Activated B cell treated with CpG ODN at 0.5 μM for 24 hours (primary cell): Measurements from ENCODE around the gene LST1. TPM values are rescaled to one million over a fixed set of nuclear protein-coding genes. Genes with fewer than 3 reads are reported as not detected.

Experiments
- ATAC-seq: fragments of 200-7000 bp; cut with Tn5 transposase; one replicate; pipeline ENCODE4 v1.10.0; 2021; ENCODE audit warnings: low read depth, mild to moderate bottlenecking, moderate library complexity
- CTCF ChIA-PET: fragments of 350-600 bp; sonication (Branson Sonifier 250); formaldehyde crosslinking; loops from one replicate; lab custom pipeline; 2021; ENCODE audit warnings: antibody characterized with exemption; lab: Charles Lee
- POLR2A ChIA-PET: fragments of 350-600 bp; sonication (Branson Sonifier 250); formaldehyde crosslinking; loops from one replicate; lab custom pipeline; 2021; ENCODE audit warnings: antibody characterized with exemption; lab: Charles Lee
- DNase-seq: peaks from one replicate; pipeline ENCODE4 v3.0.0; 2022
- H3K27ac Mint-ChIP-seq: one replicate; pipeline ENCODE4 v1.8.0; 2020; ENCODE audit warnings: mixed read lengths
- H3K27me3 Mint-ChIP-seq: one replicate; pipeline ENCODE4 v1.8.0; 2021; ENCODE audit warnings: mixed read lengths
- H3K36me3 Mint-ChIP-seq: one replicate; pipeline ENCODE4 v1.8.0; 2021; ENCODE audit warnings: low read depth, mixed read lengths
- H3K4me1 Mint-ChIP-seq: one replicate; pipeline ENCODE4 v1.8.0; 2021; ENCODE audit warnings: mixed read lengths
- H3K4me3 Mint-ChIP-seq: one replicate; pipeline ENCODE4 v1.8.0; 2020; ENCODE audit warnings: mild to moderate bottlenecking, mixed read lengths
- H3K9me3 Mint-ChIP-seq: one replicate; pipeline ENCODE4 v1.8.0; 2020; ENCODE audit warnings: mixed read lengths
- CTCF ChIP-seq: fragments of 200-600 bp; IDR thresholded peaks from one replicate; pipeline ENCODE4 v1.8.0; 2022; ENCODE audit warnings: antibody characterized with exemption, mild to moderate bottlenecking
- intact Hi-C: fragments of 100-400 bp; cut with micrococcal nuclease; formaldehyde crosslinking; loops from one replicate; pipeline ENCODE4 v1.15.1; 2024
- total RNA-seq: library from RNA; stranded (reverse); gene quantifications from 2 replicates; pipeline ENCODE4 v1.2.3, GENCODE V29; 2022

LST1 gene
- total RNA-seq, 1 donor from 2014 or later: 8.4 TPM

GRCh38 chr6:31633447-31633846, 47.4 kb downstream of the LST1 start:
- DNase-seq (no peak), ATAC-seq (no peak)
- Mint-ChIP-seq H3K4me1 (no peaks in the 10 kb centered on the region), H3K36me3 (peaks cover 95% of the 10 kb centered on the region), H3K9me3 (no peaks in the 10 kb centered on the region), H3K4me3 (no peak overlapping the region), H3K27me3 (no peaks in the 10 kb centered on the region), H3K27ac (no peak overlapping the region)
- no peak for TF ChIP-seq CTCF
- ChIA-PET POLR2A (interaction anchor here (1.4 kb wide), 1 partner anchor 19 kb away, joined by 3 read pairs; the partner anchor contains the start of gene BAG6), CTCF (no interaction called here)
- intact Hi-C loops: no loop called here

- peak overlapping the region; percentile 14 for H3K27ac Mint-ChIP-seq
- DNase-seq (no peak), ATAC-seq (no peak)
- CTCF ChIA-PET: no interaction called here
- H3K4me1 Mint-ChIP-seq: no peaks in the 10 kb centered on the region
- POLR2A ChIA-PET: interaction anchor here (0.5 to 2.0 kb wide), 3 partner anchors 13 to 180 kb away, joined by 4 to 7 read pairs (median 6); partner anchors contain the start of gene BAG6
- no peaks in the 10 kb centered on the region for H3K9me3 Mint-ChIP-seq
- TF ChIP-seq CTCF: no peak
- H3K27me3 Mint-ChIP-seq: no peaks in the 10 kb centered on the region
- intact Hi-C loops: no loop called here
- no peak overlapping the region for H3K4me3 Mint-ChIP-seq
- peaks cover 94% of the 10 kb centered on the region for H3K36me3 Mint-ChIP-seq
Measured at GRCh38 chr6:31634131-31634530, 48.1 kb downstream of the LST1 start.

GRCh38 chr6:31634969-31635575, 49.0 kb downstream of the LST1 start:
- Mint-ChIP-seq H3K27ac (no peak overlapping the region), H3K9me3 (no peaks in the 10 kb centered on the region), H3K4me3 (no peak overlapping the region), H3K4me1 (no peaks in the 10 kb centered on the region), H3K36me3 (peaks cover 89% of the 10 kb centered on the region), H3K27me3 (no peaks in the 10 kb centered on the region)
- DNase-seq: no peak
- intact Hi-C loops: no loop called here
- no peak for TF ChIP-seq CTCF
- POLR2A ChIA-PET: interaction anchor here (0.5 to 2.0 kb wide), 6 partner anchors 8 to 429 kb away, joined by 4 to 7 read pairs (median 5); partner anchors contain the start of gene BAG6
- ATAC-seq: no peak
- CTCF ChIA-PET: no interaction called here

GRCh38 chr6:31636698-31637596, 50.9 kb downstream of the LST1 start:
- POLR2A ChIA-PET: interaction anchor here (0.7 to 1.7 kb wide), 2 partner anchors 16 to 146 kb away, joined by 4 read pairs; partner anchors contain the start of gene BAG6
- ATAC-seq (no peak), DNase-seq (no peak)
- Mint-ChIP-seq H3K4me3 (no peak overlapping the region), H3K36me3 (peaks cover 90% of the 10 kb centered on the region), H3K27me3 (no peaks in the 10 kb centered on the region), H3K27ac (peak overlapping the region; percentile 12), H3K9me3 (no peaks in the 10 kb centered on the region), H3K4me1 (no peaks in the 10 kb centered on the region)
- CTCF ChIA-PET: no interaction called here
- intact Hi-C loops: no loop called here
- no peak for TF ChIP-seq CTCF

Other genes starting within 250 kb of the LST1 start
- gene HLA-B, start 229.1 kb upstream of the LST1 start, total RNA-seq: 3,667 and 3,668 TPM in 2 replicates
- gene MICA, start 182.7 kb upstream of the LST1 start, total RNA-seq: 8.9 and 9.0 TPM in 2 replicates
- 17.2 and 17.6 TPM in 2 replicates for gene MICB, start 88.1 kb upstream of the LST1 start, total RNA-seq
- gene MCCD1, start 57.3 kb upstream of the LST1 start, total RNA-seq: not detected in 2 replicates
- 431 and 484 TPM in 2 replicates for gene DDX39B, start 44.3 kb upstream of the LST1 start, total RNA-seq
- gene ATP6V1G2, start 39.7 kb upstream of the LST1 start, total RNA-seq: 1.9 and 3.2 TPM in 2 replicates
- 11.7 and 16.7 TPM in 2 replicates for gene NFKBIL1, start 38.7 kb upstream of the LST1 start, total RNA-seq
- 60.4 and 66.0 TPM in 2 replicates for gene LTA, start 14.0 kb upstream of the LST1 start, total RNA-seq
- gene TNF, start 10.7 kb upstream of the LST1 start, total RNA-seq: 135 and 139 TPM in 2 replicates
- gene LTB, start 3.9 kb upstream of the LST1 start, total RNA-seq: 155 and 177 TPM in 2 replicates
- 10.0 and 11.2 TPM in 2 replicates for gene NCR3, start 6.7 kb downstream of the LST1 start, total RNA-seq
- 1.4 and 2.0 TPM in 2 replicates for gene AIF1, start 29.0 kb downstream of the LST1 start, total RNA-seq
- gene PRRC2A, start 34.4 kb downstream of the LST1 start, total RNA-seq: 246 and 283 TPM in 2 replicates
- gene BAG6, start 66.4 kb downstream of the LST1 start, total RNA-seq: 309 and 327 TPM in 2 replicates
- gene APOM, start 69.6 kb downstream of the LST1 start, total RNA-seq: 2.2 and 2.4 TPM in 2 replicates
- gene C6orf47, start 74.5 kb downstream of the LST1 start, total RNA-seq: 29.0 and 29.3 TPM in 2 replicates
- 23.0 and 24.2 TPM in 2 replicates for gene GPANK1, start 78.7 kb downstream of the LST1 start, total RNA-seq
- 190 and 191 TPM in 2 replicates for gene CSNK2B, start 79.8 kb downstream of the LST1 start, total RNA-seq
- 23.2 and 33.1 TPM in 2 replicates for gene LY6G5B, start 83.7 kb downstream of the LST1 start, total RNA-seq
- 0.29 and 0.73 TPM in 2 replicates for gene LY6G5C, start 94.8 kb downstream of the LST1 start, total RNA-seq
- gene ABHD16A, start 117.0 kb downstream of the LST1 start, total RNA-seq: 49.3 and 59.1 TPM in 2 replicates
- gene LY6G6F, start 120.6 kb downstream of the LST1 start, total RNA-seq: not detected in 2 replicates
- gene LY6G6D, start 129.1 kb downstream of the LST1 start, total RNA-seq: not detected in 2 replicates
- not detected in 2 replicates for gene LY6G6C, start 135.5 kb downstream of the LST1 start, total RNA-seq
- gene MPIG6B, start 137.1 kb downstream of the LST1 start, total RNA-seq: 0.12 TPM in 1 of 2 replicates, not detected in the other
- 30.7 and 32.5 TPM in 2 replicates for gene DDAH2, start 143.0 kb downstream of the LST1 start, total RNA-seq
- 374 and 397 TPM in 2 replicates for gene CLIC1, start 150.3 kb downstream of the LST1 start, total RNA-seq
- gene MSH5, start 153.7 kb downstream of the LST1 start, total RNA-seq: 35.4 and 47.3 TPM in 2 replicates
- 7.7 and 9.0 TPM in 2 replicates for gene SAPCD1, start 176.4 kb downstream of the LST1 start, total RNA-seq
- 1.6 and 2.9 TPM in 2 replicates for gene VWA7, start 191.1 kb downstream of the LST1 start, total RNA-seq
- gene VARS1, start 209.5 kb downstream of the LST1 start, total RNA-seq: 136 and 140 TPM in 2 replicates
- gene LSM2, start 220.7 kb downstream of the LST1 start, total RNA-seq: 61.8 and 68.6 TPM in 2 replicates
- gene HSPA1L, start 229.0 kb downstream of the LST1 start, total RNA-seq: 1.2 and 2.1 TPM in 2 replicates
- 27.1 and 28.1 TPM in 2 replicates for gene HSPA1A, start 229.3 kb downstream of the LST1 start, total RNA-seq
- 23.7 and 30.4 TPM in 2 replicates for gene HSPA1B, start 241.5 kb downstream of the LST1 start, total RNA-seq